ENCODE measurements around the gene COBL.

COBL gene

GRCh38 chr7:51031791-51032515, 284.7 kb downstream of the COBL start:
- no peak for DNase-seq

- no peak for DNase-seq
Measured at GRCh38 chr7:51031216-51031615, 285.4 kb downstream of the COBL start.

- DNase-seq = no peak
Measured at GRCh38 chr7:51029701-51030191, 286.9 kb downstream of the COBL start.

DNA sequence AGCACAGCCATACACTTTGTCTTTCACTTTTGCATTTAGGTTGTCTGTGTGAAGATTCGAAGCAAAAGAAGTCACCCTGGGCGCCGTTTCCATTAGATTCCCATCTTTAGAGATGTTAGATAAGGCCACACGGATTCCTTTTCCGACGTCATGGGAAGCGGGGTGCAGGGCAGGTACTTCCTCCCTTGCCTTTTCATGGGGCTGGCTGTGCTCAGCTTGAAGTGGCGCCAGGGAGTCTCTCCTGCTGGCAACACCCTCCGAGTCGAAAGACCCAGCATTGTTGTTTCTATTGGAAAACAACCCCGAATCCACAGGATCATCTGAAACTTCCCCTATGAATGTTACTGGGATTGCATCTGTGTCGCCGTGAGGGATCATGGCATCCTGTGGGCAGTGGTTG, 287.5 kb downstream of the COBL start:
- no peak for DNase-seq

DNA sequence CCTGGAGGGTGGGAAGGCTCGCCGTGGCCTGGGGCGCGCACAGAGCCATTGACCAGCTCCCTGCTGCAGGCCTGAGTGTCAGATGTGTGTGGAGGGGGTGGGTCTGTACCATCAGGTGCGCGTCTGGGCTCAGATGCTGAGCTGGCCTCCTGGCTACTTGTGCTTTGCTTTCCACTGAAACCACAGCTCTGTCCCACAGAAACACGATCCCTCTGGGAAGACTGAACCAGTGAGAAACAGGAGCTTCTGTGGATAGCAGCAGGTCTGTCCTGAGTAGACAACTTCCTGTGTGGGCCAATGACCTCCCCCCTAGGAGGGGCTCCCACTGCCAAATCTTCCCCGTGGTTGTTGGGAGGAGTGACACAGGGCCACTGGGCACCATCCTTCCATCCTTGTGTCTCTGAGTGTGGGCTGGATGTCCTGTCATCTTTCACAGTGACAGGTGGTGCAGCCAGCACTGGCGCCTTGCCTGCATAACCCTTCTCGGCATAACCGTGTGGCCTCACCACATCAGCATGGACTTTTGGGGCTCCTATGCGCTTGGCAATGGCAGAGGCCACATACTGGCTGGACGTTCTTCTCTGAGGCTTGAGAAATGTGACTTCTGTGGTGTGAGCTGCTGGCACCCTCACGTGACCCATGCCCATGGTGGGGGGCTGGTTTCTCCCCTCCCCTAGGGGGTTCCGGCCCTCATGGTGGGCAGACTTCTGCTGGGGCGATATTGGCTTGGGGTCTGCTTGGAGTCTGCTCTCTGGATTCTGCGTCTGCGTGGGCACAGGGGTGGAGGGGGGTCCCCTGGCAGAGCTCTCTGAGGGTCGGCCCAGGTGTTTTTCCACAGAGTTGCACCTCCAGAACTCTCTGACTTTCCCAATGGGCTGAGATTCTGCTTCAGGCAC, 288.4 kb downstream of the COBL start:
- DNase-seq = no peak

DNA sequence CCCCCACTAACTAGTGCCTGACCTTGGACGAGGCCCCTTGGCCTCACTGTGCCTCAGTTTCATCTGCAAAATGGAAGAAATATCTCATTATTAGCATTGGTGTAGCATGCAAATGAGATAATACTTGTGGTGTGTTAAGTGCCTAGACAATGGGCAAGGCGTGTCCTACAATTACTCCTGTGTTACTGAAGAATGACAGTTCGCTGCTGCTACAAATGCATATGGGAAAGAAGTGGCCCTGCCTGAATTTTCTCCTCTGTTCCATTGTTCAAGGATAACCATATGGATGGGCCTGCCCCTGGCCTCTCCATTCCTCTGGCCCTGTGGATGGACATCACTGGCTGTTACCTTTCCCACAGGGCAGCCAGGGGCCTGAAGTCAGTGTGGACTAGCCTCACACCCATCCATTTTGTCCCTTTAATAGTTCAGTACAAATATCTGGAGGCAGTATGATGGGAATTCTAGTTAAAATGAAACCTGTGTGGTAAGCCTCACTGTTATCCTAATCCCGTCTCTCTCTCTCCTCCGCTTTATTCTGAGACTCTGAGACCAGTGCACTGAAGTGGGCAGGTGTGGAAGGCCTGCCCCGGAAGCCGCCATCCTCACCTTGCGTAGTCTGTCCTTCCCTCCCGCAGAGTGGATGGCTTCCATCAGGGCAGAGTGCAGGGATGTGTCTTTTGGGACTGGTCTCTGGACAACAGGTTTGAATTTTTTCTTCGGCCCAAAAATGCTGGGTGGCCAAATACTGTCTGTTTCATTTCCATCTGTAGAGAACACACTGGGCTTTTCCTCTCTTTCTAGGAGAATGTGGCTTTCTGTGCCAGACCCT, 289.3 kb downstream of the COBL start:
- no peak for DNase-seq

- no peak for DNase-seq
Measured at GRCh38 chr7:51026341-51026740, 290.3 kb downstream of the COBL start.

DNA sequence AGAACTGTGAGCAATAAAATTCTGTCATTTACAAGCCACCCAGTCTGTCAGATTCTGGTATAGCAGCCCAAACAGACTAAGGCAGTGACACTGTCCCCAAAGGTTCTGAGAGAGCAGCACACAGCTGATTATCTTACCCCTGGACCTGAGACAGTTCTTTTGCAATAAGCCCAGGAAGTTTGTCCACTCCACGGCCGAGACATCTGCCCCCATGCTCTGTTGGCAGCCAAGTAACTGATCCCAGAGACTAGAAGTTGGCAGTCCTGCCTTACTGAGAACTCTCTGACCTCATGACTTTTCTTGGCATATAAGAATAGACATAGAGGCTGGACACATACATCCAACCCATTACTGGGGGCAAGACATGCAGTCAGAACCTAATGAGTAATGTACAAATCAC, 290.9 kb downstream of the COBL start:
- DNase-seq = no peak

GRCh38 chr7:51024867-51025266, 291.7 kb downstream of the COBL start:
- DNase-seq = no peak

DNA sequence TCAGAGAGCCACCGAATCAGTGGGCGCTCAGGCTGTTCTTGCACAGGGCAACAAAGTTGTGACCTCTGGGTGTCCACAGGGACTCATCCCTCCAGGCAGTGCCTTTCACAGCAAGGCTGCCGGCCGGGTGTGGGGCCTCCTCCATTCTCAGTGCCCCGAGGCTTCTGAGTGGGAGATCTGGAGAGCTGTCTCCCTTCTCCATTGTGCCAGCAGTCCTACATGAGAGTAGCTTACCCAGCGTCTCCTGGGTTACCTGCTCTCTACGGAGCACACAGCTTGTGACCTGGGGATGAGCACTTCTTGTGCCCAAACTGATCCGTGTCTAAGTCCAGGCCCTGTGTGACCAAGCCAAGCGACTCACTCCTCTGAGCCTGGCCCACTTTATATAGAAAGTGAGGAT, 293.1 kb downstream of the COBL start:
- DNase-seq = no peak

DNA sequence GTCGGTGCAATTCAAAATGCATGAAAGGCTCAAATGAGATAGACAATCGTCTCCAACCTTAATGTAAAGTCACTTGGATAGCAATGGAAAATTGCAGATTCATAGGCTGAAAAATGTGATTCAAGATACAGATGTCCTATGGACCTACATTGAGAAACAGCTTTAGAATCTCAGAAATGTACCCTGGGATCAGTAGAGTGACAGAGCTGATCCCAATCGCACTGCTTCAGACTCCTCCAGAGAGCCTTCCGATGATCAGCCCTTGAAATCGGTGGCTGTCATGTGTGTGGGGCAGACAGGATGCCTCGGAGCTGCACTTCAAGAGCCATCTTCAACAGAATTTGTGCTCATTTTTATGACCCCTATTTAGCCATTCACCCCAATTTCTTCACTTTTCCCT, 293.8 kb downstream of the COBL start:
- no peak for DNase-seq

GRCh38 chr7:51021906-51022570, 294.6 kb downstream of the COBL start:
- DNase-seq = no peak

DNA sequence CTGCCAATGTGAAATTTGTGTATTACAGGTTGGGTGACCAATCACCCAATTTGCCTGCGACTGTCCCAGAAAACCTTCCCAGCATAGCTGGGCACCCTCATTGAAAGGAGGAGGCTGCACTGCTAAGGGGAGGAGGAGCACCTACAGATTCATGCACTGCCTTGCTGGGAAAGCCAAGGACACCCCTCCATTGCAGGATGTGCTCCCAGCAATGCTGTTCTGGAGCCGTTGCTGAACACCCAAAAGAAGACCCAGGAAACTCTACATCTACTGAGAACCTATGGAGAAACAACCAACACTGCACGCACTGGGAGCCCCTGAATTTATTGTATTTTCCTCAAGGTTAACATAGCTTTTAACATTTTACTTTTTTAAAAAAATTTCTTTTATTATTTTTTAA, 295.7 kb downstream of the COBL start:
- DNase-seq = no peak

GRCh38 chr7:51019891-51020870, 296.4 kb downstream of the COBL start:
- DNase-seq = no peak

DNA sequence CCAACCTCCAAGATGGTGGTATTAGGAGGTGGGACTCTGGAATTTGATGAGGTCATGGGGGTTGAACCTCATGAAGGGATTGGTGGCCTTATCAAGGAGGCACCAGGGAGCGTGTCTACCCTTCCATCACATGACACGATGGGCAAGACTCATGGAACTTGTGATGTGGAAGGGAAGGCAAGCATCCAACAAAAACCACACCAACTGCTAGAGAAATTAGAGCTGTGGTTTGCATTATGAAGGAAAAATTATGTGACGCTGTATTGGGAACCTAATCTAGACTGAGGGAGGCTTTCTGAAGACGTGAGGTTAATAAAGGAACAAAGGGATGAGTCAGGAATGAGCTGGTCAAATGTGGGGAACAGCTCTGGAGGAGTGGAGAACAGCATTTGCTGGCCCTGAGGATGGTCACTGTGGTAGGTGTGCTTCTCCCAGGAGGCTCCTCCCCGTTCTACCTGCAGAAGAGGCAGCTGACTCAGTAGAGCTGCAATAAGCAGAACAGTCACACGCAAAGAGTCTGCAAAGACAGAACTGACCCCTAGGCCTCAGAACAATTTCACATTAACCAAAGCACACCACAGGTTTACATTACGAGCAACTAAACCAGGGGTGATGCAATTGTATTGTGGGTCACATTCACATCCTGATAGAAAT, 297.3 kb downstream of the COBL start:
- no peak for DNase-seq

GRCh38 chr7:51017576-51018535, 298.8 kb downstream of the COBL start:
- DNase-seq = no peak

GRCh38 chr7:51016546-51016945, 300.1 kb downstream of the COBL start:
- no peak for DNase-seq

GRCh38 chr7:51015581-51015980, 301.0 kb downstream of the COBL start:
- no peak for DNase-seq

GRCh38 chr7:51014811-51015210, 301.8 kb downstream of the COBL start:
- DNase-seq = no peak
